Progenitor cell of endocrine pancreas (in vitro differentiated cells): ENCODE results near the gene TRIL. TPM values are rescaled to one million over a fixed set of nuclear protein-coding genes. Genes with fewer than 3 reads are reported as not detected.

Experiments
- DNase-seq: peaks from one replicate; pipeline ENCODE4 v3.0.0; 2021; ENCODE audit warnings: low spot score; ENCODE audit not compliant: unreplicated experiment
- H3K27ac Mint-ChIP-seq: 2 replicates; pipeline ENCODE4 v1.8.0; 2021; ENCODE audit warnings: mild to moderate bottlenecking, moderate library complexity, mixed read lengths
- H3K27me3 Mint-ChIP-seq: 2 replicates; pipeline ENCODE4 v1.8.0; 2021; ENCODE audit warnings: mixed read lengths
- H3K36me3 Mint-ChIP-seq: 2 replicates; pipeline ENCODE4 v1.8.0; 2022; ENCODE audit warnings: mixed read lengths; ENCODE audit not compliant: insufficient read depth
- H3K4me1 Mint-ChIP-seq: 2 replicates; pipeline ENCODE4 v1.8.0; 2021; ENCODE audit warnings: low read depth, mixed read lengths
- H3K4me3 Mint-ChIP-seq: 2 replicates; pipeline ENCODE4 v1.8.0; 2021; ENCODE audit warnings: low read depth, mild to moderate bottlenecking, moderate library complexity, mixed read lengths
- H3K9me3 Mint-ChIP-seq: 2 replicates; pipeline ENCODE4 v1.8.0; 2021; ENCODE audit warnings: low read depth, mixed read lengths
- total RNA-seq: library from RNA; stranded (reverse); gene quantifications from 2 replicates; pipeline ENCODE4 v1.2.1, GENCODE V29; 2021
- TF ChIP-seq, protein P1 (sequence below): fragments of 200-600 bp; sonication (generic); IDR thresholded peaks from one replicate; pipeline ENCODE4 v1.5.0; 2021; ENCODE audit warnings: antibody characterized with exemption, mild to moderate bottlenecking; ENCODE audit not compliant: unreplicated experiment

Gene TRIL
- total RNA-seq, 1 donor from 2014 or later: 8.0 TPM

DNA sequence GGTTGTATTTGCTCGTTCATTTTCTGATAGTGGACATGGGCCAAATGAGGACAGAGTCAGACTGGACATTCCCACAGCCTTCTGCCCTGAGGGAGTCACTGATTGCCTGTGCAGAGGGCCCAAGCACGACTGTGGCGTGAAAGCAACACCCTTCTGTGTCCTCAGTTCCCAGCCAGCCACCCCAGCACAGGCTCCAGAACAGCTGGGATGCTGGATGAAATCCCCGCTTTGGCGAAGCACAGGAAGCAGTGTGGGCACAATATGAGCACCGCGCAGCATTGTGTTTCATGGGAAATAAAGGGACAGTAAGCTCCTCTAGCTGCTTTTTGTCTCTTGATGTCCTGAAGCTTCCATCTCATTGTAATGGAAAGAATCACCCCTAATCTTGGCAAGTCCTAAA, 20.5 kb downstream of the TRIL start:
- Mint-ChIP-seq H3K27me3 (no peaks in the 10 kb centered on the region), H3K36me3 (no peaks in the 10 kb centered on the region), H3K27ac (no peak overlapping the region), H3K4me1 (peaks cover 36% of the 10 kb centered on the region), H3K4me3 (no peak overlapping the region), H3K9me3 (no peaks in the 10 kb centered on the region)
- DNase-seq: no peak
- TF ChIP-seq, protein P1, sequence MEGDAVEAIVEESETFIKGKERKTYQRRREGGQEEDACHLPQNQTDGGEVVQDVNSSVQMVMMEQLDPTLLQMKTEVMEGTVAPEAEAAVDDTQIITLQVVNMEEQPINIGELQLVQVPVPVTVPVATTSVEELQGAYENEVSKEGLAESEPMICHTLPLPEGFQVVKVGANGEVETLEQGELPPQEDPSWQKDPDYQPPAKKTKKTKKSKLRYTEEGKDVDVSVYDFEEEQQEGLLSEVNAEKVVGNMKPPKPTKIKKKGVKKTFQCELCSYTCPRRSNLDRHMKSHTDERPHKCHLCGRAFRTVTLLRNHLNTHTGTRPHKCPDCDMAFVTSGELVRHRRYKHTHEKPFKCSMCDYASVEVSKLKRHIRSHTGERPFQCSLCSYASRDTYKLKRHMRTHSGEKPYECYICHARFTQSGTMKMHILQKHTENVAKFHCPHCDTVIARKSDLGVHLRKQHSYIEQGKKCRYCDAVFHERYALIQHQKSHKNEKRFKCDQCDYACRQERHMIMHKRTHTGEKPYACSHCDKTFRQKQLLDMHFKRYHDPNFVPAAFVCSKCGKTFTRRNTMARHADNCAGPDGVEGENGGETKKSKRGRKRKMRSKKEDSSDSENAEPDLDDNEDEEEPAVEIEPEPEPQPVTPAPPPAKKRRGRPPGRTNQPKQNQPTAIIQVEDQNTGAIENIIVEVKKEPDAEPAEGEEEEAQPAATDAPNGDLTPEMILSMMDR: no peak

DNA sequence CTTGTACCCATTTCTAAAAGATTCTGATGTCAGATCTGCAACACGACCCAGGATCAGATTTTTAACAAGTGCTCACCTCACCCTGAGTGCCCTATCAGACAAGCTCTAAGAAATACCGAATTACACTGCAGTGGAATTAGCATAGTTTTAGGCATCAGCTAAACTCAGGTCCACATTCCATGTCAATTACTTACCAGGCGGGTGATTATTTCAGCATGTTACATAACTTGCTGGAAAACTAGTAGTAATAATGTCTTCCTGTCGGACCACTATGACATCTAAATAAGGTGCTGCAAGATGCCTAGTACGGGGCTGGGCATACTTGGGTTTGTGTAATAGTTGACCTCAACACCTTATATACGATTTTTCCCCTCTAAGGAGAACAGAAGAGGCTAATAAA, 21.0 kb downstream of the TRIL start:
- Mint-ChIP-seq H3K27me3 (no peaks in the 10 kb centered on the region), H3K4me3 (no peak overlapping the region), H3K36me3 (no peaks in the 10 kb centered on the region), H3K27ac (no peak overlapping the region), H3K4me1 (peaks cover 32% of the 10 kb centered on the region), H3K9me3 (no peaks in the 10 kb centered on the region)
- no peak for DNase-seq
- TF ChIP-seq, protein P1: no peak

DNA sequence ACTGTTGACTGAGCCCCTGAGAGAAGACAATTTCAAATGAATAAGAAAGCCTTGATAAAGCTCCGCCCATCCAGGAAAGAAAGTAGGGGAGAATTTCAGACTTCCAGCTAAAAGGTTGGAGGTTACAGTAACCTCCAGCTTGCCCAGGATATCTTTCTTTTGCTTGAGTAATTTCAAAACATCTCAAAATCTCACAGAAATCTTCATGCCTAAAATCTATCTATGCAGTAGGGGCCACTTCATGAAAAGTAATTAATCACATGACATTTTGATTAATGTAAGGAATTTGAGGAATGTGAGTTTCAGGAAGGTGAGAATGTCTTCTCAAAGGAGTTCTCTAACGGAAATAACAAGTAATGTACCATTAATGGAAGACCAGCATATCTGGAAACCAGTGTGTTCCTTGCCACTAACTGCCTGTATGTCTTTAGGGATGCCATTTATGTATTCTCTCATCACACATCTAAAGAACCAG, 24.2 kb downstream of the TRIL start:
- H3K27ac Mint-ChIP-seq: peak overlapping the region; percentile 16
- H3K27me3 Mint-ChIP-seq: no peaks in the 10 kb centered on the region
- no peaks in the 10 kb centered on the region for H3K9me3 Mint-ChIP-seq
- H3K4me1 Mint-ChIP-seq: peaks cover 13% of the 10 kb centered on the region
- H3K36me3 Mint-ChIP-seq: no peaks in the 10 kb centered on the region
- H3K4me3 Mint-ChIP-seq: no peak overlapping the region
- no peak for DNase-seq
- TF ChIP-seq, protein P1: no peak

DNA sequence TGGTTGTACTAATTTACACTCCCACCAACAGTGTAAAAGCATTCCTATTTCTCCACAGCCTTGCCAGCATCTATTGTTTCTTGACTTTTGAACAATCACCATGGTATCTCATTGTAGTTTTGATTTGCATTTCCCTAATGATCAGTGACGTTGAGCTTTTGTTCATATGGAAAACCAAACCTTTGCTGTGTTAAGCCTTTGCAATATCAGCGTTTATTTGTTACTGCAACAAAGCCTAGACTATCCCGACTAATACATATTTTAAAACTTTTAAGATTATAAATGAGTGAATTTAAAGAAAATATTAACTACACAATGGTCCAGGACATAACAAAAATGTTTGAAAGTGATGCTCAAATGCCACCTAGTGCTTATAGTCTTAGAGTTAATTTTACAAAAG, 26.6 kb downstream of the TRIL start:
- no peaks in the 10 kb centered on the region for H3K36me3 Mint-ChIP-seq
- peaks cover 18% of the 10 kb centered on the region for H3K4me1 Mint-ChIP-seq
- H3K9me3 Mint-ChIP-seq: no peaks in the 10 kb centered on the region
- no peak for DNase-seq
- H3K4me3 Mint-ChIP-seq: no peak overlapping the region
- peaks cover 11% of the 10 kb centered on the region for H3K27me3 Mint-ChIP-seq
- no peak overlapping the region for H3K27ac Mint-ChIP-seq
- TF ChIP-seq, protein P1: no peak

DNA sequence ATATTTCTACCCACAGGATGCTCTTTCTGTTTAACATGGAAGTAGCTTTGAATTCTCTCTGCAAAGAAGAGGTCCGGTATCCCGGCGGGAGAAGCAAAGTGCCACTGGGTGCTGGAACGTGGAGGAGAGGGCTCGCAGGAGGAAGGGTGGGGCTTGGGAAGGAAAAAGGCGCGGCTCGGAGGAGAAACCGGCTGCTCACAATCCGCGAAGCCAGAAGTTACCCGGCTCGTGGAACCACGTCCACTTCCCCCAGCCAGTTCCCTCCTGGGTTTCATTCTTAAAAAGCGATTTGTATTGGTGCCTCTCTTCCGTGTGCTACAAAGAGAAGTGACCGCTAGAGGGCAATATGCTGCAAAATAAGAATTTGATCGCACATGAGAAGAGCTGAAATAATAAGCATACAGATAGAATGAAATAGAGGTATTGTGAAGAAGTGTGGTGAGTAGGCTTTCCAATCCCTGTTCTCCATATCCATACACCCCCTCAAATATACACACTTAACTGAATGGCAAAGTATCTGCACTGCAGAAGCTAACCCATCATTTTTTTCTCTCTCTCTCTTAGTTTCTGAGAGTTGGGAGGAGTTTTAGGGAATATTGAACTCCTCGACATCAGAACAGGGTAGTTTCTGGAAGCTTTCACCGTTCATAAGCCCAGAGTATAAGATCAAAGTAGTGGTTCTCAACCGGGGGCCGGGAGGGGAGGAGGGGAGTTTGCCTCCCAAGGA, 31.1 kb downstream of the TRIL start:
- peak overlapping the region; percentile 74 for H3K4me3 Mint-ChIP-seq
- H3K27ac Mint-ChIP-seq: no peak overlapping the region
- peaks cover 36% of the 10 kb centered on the region for H3K27me3 Mint-ChIP-seq
- DNase-seq: peak; percentile 20
- H3K36me3 Mint-ChIP-seq: no peaks in the 10 kb centered on the region
- H3K4me1 Mint-ChIP-seq: peaks cover 5% of the 10 kb centered on the region
- no peaks in the 10 kb centered on the region for H3K9me3 Mint-ChIP-seq
- TF ChIP-seq, protein P1: peak; percentile 89
